ENCODE results near the gene TMEM88. TPM values are rescaled to one million over a fixed set of nuclear protein-coding genes. Genes with fewer than 3 reads are reported as not detected.
A peak's percentile ranks its signal among the peaks of the same experiment; 100 is the strongest.

Gene TMEM88
- total and polyA plus RNA-seq, 2 of the 13 experiments (the other 11 are each of a cell fraction or from before 2014, with no cell fraction given) = 0.31 to 0.66 TPM

DNA sequence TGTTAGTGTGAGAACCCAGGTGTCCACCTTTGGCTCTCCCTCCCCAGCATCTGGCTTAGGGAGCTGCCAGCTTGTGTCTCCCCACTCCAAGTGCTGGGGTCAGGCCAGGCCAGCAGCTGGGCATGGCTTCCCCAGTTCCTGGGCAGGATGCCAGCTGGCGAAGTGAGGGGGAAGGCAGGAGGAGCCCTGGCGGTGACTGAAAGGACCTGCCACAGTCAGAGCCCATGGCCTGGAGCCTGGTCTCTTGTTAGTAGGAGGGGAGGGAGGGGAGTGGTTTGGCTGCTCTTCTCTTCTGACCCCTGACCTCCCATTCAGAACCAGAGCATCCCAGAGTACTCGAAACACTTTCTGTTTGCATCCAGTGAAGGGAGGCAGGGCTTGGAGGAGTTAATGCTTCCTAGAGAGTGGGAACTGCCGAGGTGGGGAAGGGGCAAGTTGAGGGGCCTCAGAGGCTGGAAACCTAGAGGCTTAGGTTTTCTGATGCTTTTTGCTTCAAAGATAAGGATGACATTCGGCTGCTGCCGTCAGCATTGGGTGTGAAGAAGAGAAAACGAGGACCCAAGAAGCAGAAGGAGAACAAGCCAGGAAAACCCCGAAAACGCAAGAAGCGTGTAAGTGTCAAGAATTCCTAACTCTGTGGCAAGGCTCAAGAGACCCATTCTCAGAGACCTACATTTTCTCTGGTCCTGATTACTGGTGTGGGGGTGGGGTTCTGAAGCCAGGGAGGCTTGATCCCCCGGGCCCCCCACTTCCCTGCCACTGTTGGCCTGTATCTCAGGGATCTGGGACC is 34.5 kb downstream of the TMEM88 start:
- POLR2A ChIA-PET = interaction anchor here (1.3 to 1.5 kb wide), 3 partner anchors 27 to 53 kb away, joined by 3 to 4 read pairs (median 3); partner anchors contain the start of gene NAA38
- CTCF ChIA-PET (ENCODE audit: low intra/inter-chr PET ratio, low total read pairs) = interaction anchor here (0.8 to 1.9 kb wide), 2 partner anchors 26 to 27 kb away, joined by 3 to 5 read pairs; no protein-coding TSS in a partner anchor
- 44% methylated on average over 11 of the region's 11 CpGs for WGBS (ENCODE audit: low lambda C conversion rate)
- H3K4me1 ChIP-seq (ENCODE audit: insufficient read depth, low read length) = peaks cover 38% of the 10 kb centered on the region
- no peaks in the 10 kb centered on the region for H3K79me2 ChIP-seq (ENCODE audit: insufficient read depth, low read length)
- in situ Hi-C loops (cut with HindIII; ENCODE audit: extremely low pct_ligation_motif_present, low pct_unique_long_range_greater_than_20kb) = no loop called here
- no peak overlapping the region for H2AFZ ChIP-seq (ENCODE audit: low read length)
- H3K9ac ChIP-seq (ENCODE audit: insufficient read depth, low read depth, low read length) = peak overlapping the region; percentile 63; the same call in 1 of the 2 replicates
- H4K20me1 ChIP-seq (ENCODE audit: insufficient read depth, low read length) = no peaks in the 10 kb centered on the region
- BruUV-seq (replicated peaks) = no TSS peak
- no peaks in the 10 kb centered on the region for H3K36me3 ChIP-seq (replicated peaks in 1 of 2; ENCODE audit: control insufficient read depth in 1 of 2, insufficient read depth in 2 of 2, low read length in 2 of 2)
- H3K9me3 ChIP-seq (ENCODE audit: low read length) = no peaks in the 10 kb centered on the region
- peak; percentile 85 for DNase-seq (ENCODE audit: low spot score)
- intact Hi-C loops (cut with micrococcal nuclease; ENCODE audit: unreplicated experiment) = no loop called here
- peak; percentile 74 for ATAC-seq
- H3K4me3 ChIP-seq (replicated peaks in 1 of 3; ENCODE audit: insufficient read depth in 1 of 3, low read depth in 2 of 3, low read length in 3 of 3) = peak overlapping the region in 2 of 3 experiments; percentile 0 to 76; a peak in 2 of 6 replicates
- peaks cover 0 to 17% of the 10 kb centered on the region in 2 experiments; a peak in 2 of 5 replicates for H3K27me3 ChIP-seq (ENCODE audit: control insufficient read depth in 1 of 2, insufficient read depth in 2 of 2, low read length in 2 of 2)
- H3K27ac ChIP-seq (ENCODE audit: extremely low read length, insufficient read depth, low read length) = no peak overlapping the region
- peak overlapping the region; percentile 92 for H3K4me2 ChIP-seq (ENCODE audit: low read depth, low read length)
- FAIRE-seq = peak; percentile 94
- TF ChIP-seq ZNF660 (CRISPR knock-in tag; IDR thresholded peaks at IDR 0.05; ENCODE audit: borderline replicate concordance, low read depth) (no peak), ERF (CRISPR knock-in tag; IDR thresholded peaks at IDR 0.05) (peak; percentile 58; the same call in 1 of the 2 replicates), MLLT10 (CRISPR knock-in tag; IDR thresholded peaks at IDR 0.05) (no peak), U2AF2 (IDR thresholded peaks at IDR 0.05; ENCODE audit: low read depth, low read length) (no peak), HOXA3 (CRISPR knock-in tag; IDR thresholded peaks at IDR 0.05) (peak; percentile 28; the same call in 1 of the 2 replicates), NR2F1 (CRISPR knock-in tag; IDR thresholded peaks at IDR 0.05) (0 out of 4 replicates have a peak, but pooled peaks of 1 of the 2 experiments have one; percentile 55), ZNF605 (CRISPR knock-in tag; IDR thresholded peaks at IDR 0.05) (0 out of 2 replicates have a peak, but pooled peaks have one; percentile 17), GATAD2A (CRISPR knock-in tag; IDR thresholded peaks at IDR 0.05) (peak; percentile 56)
- TF ChIP-seq, protein P1, sequence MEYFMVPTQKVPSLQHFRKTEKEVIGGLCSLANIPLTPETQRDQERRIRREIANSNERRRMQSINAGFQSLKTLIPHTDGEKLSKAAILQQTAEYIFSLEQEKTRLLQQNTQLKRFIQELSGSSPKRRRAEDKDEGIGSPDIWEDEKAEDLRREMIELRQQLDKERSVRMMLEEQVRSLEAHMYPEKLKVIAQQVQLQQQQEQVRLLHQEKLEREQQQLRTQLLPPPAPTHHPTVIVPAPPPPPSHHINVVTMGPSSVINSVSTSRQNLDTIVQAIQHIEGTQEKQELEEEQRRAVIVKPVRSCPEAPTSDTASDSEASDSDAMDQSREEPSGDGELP (IDR thresholded peaks at IDR 0.05; ENCODE audit: borderline replicate concordance, low read depth) = peak; percentile 71; the same call in 1 of the 2 replicates
- TF ChIP-seq, protein P2, sequence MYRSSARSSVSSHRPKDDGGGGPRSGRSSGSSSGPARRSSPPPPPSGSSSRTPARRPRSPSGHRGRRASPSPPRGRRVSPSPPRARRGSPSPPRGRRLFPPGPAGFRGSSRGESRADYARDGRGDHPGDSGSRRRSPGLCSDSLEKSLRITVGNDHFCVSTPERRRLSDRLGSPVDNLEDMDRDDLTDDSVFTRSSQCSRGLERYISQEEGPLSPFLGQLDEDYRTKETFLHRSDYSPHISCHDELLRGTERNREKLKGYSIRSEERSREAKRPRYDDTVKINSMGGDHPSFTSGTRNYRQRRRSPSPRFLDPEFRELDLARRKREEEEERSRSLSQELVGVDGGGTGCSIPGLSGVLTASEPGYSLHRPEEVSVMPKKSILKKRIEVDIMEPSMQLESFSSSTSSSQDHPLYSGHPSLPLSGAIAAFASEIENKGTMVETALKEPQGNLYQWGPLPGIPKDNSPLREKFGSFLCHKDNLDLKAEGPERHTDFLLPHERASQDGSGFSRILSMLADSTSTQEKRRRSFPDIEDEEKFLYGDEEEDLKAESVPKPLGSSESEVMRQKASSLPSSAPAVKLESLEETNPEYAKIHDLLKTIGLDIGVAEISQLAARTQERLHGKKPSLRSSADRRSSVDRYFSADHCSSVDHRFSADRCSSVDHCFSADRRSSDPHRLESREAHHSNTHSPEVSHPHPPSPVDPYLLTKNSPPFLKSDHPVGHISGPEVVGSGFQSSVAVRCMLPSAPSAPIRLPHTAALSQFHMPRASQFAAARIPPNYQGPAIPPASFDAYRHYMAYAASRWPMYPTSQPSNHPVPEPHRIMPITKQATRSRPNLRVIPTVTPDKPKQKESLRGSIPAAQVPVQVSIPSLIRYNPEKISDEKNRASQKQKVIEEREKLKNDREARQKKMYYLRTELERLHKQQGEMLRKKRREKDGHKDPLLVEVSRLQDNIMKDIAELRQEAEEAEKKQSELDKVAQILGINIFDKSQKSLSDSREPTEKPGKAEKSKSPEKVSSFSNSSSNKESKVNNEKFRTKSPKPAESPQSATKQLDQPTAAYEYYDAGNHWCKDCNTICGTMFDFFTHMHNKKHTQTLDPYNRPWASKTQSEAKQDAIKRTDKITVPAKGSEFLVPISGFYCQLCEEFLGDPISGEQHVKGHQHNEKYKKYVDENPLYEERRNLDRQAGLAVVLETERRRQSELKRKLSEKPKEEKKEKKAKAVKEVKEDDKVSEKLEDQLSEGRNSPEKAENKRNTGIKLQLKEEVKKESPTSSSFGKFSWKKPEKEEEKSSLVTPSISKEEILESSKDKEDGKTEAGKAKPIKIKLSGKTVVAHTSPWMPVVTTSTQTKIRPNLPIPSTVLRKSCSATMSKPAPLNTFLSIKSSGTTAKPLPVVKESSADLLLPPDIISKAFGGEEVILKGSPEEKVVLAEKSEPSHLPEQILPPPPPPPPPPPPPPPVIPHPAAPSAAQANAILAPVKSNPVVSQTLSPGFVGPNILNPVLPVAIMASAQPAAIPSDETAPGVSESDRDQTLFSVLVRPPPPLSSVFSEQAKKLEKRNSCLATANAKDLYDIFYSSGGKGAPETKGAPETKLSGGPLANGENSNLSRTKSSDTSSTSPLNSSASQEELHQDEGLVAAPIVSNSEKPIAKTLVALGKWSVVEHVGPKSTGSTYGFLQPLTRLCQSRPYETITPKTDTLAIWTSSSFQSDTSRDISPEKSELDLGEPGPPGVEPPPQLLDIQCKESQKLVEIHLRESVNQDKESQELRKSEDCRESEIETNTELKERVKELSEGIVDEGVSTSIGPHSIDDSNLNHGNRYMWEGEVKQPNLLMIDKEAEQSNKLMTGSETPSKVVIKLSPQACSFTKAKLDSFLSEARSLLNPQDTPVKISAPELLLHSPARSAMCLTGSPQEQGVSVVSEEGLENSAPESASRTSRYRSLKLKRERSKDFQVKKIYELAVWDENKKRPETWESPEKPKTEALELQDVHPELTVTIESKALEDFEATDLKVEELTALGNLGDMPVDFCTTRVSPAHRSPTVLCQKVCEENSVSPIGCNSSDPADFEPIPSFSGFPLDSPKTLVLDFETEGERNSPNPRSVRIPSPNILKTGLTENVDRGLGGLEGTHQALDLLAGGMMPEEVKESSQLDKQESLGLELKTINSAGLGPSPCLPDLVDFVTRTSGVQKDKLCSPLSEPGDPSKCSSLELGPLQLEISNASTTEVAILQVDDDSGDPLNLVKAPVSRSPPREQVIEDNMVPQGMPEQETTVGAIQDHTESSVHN (CRISPR knock-in tag; IDR thresholded peaks at IDR 0.05) = no peak
- TF ChIP-seq, protein P3, sequence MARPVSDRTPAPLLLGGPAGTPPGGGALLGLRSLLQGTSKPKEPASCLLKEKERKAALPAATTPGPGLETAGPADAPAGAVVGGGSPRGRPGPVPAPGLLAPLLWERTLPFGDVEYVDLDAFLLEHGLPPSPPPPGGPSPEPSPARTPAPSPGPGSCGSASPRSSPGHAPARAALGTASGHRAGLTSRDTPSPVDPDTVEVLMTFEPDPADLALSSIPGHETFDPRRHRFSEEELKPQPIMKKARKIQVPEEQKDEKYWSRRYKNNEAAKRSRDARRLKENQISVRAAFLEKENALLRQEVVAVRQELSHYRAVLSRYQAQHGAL (CRISPR knock-in tag; IDR thresholded peaks at IDR 0.05; ENCODE audit: not compliant biosample characterization) = no peak

Measured in HepG2 (cell line).